Measurements from ENCODE around the gene GOLGA6L26.
"Not testable (repeated sequence)": the region's sequence is repeated elsewhere in the genome, so short reads cannot be mapped to it uniquely, and the experiment has no call there.

- not testable (repeated sequence) for TF ChIP-seq POLR2A (IDR thresholded peaks at IDR 0.05; ENCODE audit: extremely low read depth, insufficient read length); MAX (IDR thresholded peaks at IDR 0.05; ENCODE audit: low read depth, low read length)
- TF ChIP-seq, protein P1, sequence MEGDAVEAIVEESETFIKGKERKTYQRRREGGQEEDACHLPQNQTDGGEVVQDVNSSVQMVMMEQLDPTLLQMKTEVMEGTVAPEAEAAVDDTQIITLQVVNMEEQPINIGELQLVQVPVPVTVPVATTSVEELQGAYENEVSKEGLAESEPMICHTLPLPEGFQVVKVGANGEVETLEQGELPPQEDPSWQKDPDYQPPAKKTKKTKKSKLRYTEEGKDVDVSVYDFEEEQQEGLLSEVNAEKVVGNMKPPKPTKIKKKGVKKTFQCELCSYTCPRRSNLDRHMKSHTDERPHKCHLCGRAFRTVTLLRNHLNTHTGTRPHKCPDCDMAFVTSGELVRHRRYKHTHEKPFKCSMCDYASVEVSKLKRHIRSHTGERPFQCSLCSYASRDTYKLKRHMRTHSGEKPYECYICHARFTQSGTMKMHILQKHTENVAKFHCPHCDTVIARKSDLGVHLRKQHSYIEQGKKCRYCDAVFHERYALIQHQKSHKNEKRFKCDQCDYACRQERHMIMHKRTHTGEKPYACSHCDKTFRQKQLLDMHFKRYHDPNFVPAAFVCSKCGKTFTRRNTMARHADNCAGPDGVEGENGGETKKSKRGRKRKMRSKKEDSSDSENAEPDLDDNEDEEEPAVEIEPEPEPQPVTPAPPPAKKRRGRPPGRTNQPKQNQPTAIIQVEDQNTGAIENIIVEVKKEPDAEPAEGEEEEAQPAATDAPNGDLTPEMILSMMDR (IDR thresholded peaks at IDR 0.05; ENCODE audit: low read depth, low read length), result not testable (repeated sequence)
These were observed 30.8 kb downstream of the GOLGA6L26 start for GRCh38 chr15:23303246-23303645.

Measured in NB4 (cell line).